Spleen (tissue), 11 donors: ENCODE results near the gene SLC9A3. TPM values are rescaled to one million over a fixed set of nuclear protein-coding genes. Genes with fewer than 3 reads are reported as not detected.

ENCODE experiments used
- DNase-seq: peaks from one replicate; pipeline ENCODE4 v3.0.0-alpha.2; 2020
- H3K27ac ChIP-seq, 8 donors: fragments of 200-600 bp; sonication (generic) in 7 of 8; 1 replicate in 4 of 8; 2 replicates in 4 of 8; pipeline versions ENCODE4 v1.5.0 to v1.8.0; 2016 to 2021; ENCODE audit warnings: inconsistent platforms in 4 of 8, mild to moderate bottlenecking in 4 of 8, moderate library complexity in 1 of 8
- H3K27me3 ChIP-seq, 7 donors: fragments of 200-600 bp; sonication (generic) in 6 of 7; replicated peaks in 1 of 7; 1 replicate in 4 of 7; 2 replicates in 3 of 7; pipeline versions ENCODE4 v1.5.0 to v1.8.0; 2016 to 2021; ENCODE audit warnings: inconsistent platforms in 3 of 7, mild to moderate bottlenecking in 1 of 7
- H3K36me3 ChIP-seq, 6 donors: fragments of 200-600 bp; sonication (generic) in 5 of 6; 1 replicate in 4 of 6; 2 replicates in 2 of 6; pipeline versions ENCODE4 v1.5.0 to v1.8.0; 2016 to 2021; ENCODE audit warnings: inconsistent platforms in 2 of 6
- H3K4me1 ChIP-seq, 6 donors: fragments of 200-600 bp; sonication (generic) in 5 of 6; 1 replicate in 3 of 6; 2 replicates in 3 of 6; pipeline versions ENCODE4 v1.5.0 to v1.8.0; 2016 to 2021; ENCODE audit warnings: inconsistent platforms in 3 of 6
- H3K4me3 ChIP-seq, 8 donors: fragments of 200-600 bp; sonication (generic) in 7 of 8; 1 replicate in 4 of 8; 2 replicates in 4 of 8; pipeline versions ENCODE4 v1.5.0 to v1.8.0; 2016 to 2021; ENCODE audit warnings: inconsistent platforms in 4 of 8, mild to moderate bottlenecking in 4 of 8, moderate library complexity in 2 of 8
- H3K9me3 ChIP-seq, 8 donors: fragments of 200-600 bp; sonication (generic) in 7 of 8; 1 replicate in 4 of 8; 2 replicates in 4 of 8; pipeline versions ENCODE4 v1.5.0 to v1.8.0; 2016 to 2021; ENCODE audit warnings: inconsistent platforms in 4 of 8
- POLR2A ChIP-seq, 3 donors: fragments of 450-650 bp; IDR thresholded peaks; one replicate each; pipeline ENCODE4 v1.5.1; 2017; ENCODE audit warnings: antibody characterized with exemption in 3 of 3, mild to moderate bottlenecking in 1 of 3
- POLR2AphosphoS5 ChIP-seq, 3 donors: sonication (generic); formaldehyde crosslinking; IDR thresholded peaks; one replicate each; pipeline ENCODE4 v1.5.1; 2017; ENCODE audit warnings: antibody characterized with exemption in 3 of 3
- WGBS, 5 donors: extraction: QIAGEN DNeasy Blood & Tissue Kit in 3 of 5; methylation state at CpG; one replicate each; pipeline versions ENCODE4 v1.1.5 to v1.1.7; 2013 to 2018; 5-methylcytosine and 5-hydroxymethylcytosine counted together
- intact Hi-C: fragments of 100-400 bp; cut with DNase I; formaldehyde crosslinking; loops from one replicate; pipeline ENCODE4 v1.15.0; 2023; ENCODE audit warnings: low total_unique reads
- polyA plus RNA-seq, 3 donors: library from polyadenylated mRNA; stranded (reverse); fragments of 200-250 nt; gene quantifications; one replicate each; pipeline ENCODE4 v1.2.1, GENCODE V29; 2013
- total RNA-seq, 7 donors: library from RNA; depleted of rRNA in 3 of 7; stranded (reverse); fragments of >200 nt in 3 of 7; fragmentation: NEBNext Ultra II Directional in 4 of 7; extraction: Animal tissue kit (Norgen Biotek cat#: 25700) in 4 of 7; gene quantifications; one replicate each; pipeline versions ENCODE4 v1.1.0 to v1.2.1, GENCODE V29; 2016 to 2021
- TF ChIP-seq, protein P1 (sequence below), 11 experiments: fragments of 200-600 bp in 7 of 11; fragments of 450-650 bp in 4 of 11; sonication (generic) in 4 of 11; IDR thresholded peaks in 8 of 11; conservative IDR thresholded peaks in 3 of 11; 1 replicate in 7 of 11; 2 replicates in 4 of 11; pipeline versions ENCODE4 v1.4.0 to v1.8.0; 2016 to 2021; ENCODE audit warnings: antibody characterized with exemption in 11 of 11, inconsistent platforms in 4 of 11, mild to moderate bottlenecking in 1 of 11
- donor health status: healthy with polysubstance abuse.
- donor health status: DM: no; HTN: no; CAD: no; lungs with moderate emphysema.
- donor health status: DM: no; HTN: no; CAD: no.
- donor health status: Bipolar disorder and iron deficiency.
- donor health status: healthy.
- donor health status: DM: no; HTN: no; CAD: no.
- donor health status: DM: yes; HTN: yes; CAD: no.

Gene SLC9A3
- total and polyA plus RNA-seq, 10 donors: 1.0 to 3.2 (median 1.5) TPM

DNA sequence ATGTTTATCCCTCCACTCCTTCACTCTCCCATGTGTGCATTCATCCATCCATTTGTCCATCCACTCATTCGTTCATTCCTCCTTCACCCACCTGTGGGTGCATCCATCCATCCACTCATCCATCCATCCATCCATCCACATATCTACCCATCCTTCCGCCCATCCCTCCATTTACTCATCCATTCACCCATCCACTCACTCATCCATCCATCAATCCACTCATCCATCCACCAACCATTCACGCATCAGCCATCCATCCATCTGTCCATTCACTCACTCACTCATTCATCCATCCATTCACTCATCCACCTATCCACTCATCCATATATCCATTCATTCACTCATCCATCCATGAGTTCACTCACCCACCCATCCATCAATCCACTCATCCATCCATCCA is 7.3 kb downstream of the SLC9A3 start:
- Histone ChIP-seq H3K4me3 (no peak overlapping the region), H3K4me1 (peaks cover 0 to 5% (median 0%) of the 10 kb centered on the region in 6 donors), H3K27ac (no peak overlapping the region), H3K36me3 (no peaks in the 10 kb centered on the region), H3K27me3 (peaks cover 0 to 93% (median 56%) of the 10 kb centered on the region in 7 donors), H3K9me3 (no peaks in the 10 kb centered on the region)
- TF ChIP-seq, protein P1, sequence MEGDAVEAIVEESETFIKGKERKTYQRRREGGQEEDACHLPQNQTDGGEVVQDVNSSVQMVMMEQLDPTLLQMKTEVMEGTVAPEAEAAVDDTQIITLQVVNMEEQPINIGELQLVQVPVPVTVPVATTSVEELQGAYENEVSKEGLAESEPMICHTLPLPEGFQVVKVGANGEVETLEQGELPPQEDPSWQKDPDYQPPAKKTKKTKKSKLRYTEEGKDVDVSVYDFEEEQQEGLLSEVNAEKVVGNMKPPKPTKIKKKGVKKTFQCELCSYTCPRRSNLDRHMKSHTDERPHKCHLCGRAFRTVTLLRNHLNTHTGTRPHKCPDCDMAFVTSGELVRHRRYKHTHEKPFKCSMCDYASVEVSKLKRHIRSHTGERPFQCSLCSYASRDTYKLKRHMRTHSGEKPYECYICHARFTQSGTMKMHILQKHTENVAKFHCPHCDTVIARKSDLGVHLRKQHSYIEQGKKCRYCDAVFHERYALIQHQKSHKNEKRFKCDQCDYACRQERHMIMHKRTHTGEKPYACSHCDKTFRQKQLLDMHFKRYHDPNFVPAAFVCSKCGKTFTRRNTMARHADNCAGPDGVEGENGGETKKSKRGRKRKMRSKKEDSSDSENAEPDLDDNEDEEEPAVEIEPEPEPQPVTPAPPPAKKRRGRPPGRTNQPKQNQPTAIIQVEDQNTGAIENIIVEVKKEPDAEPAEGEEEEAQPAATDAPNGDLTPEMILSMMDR (IDR thresholded peaks at IDR 0.05 in 8 of 11, conservative IDR thresholded peaks at IDR 0.05 in 3 of 11): no peak
- WGBS, 5 donors: 86 to 94% (median 90%) methylated on average over 3 of the region's 3 CpGs
- DNase-seq: no peak
- intact Hi-C loops: no loop called here

DNA sequence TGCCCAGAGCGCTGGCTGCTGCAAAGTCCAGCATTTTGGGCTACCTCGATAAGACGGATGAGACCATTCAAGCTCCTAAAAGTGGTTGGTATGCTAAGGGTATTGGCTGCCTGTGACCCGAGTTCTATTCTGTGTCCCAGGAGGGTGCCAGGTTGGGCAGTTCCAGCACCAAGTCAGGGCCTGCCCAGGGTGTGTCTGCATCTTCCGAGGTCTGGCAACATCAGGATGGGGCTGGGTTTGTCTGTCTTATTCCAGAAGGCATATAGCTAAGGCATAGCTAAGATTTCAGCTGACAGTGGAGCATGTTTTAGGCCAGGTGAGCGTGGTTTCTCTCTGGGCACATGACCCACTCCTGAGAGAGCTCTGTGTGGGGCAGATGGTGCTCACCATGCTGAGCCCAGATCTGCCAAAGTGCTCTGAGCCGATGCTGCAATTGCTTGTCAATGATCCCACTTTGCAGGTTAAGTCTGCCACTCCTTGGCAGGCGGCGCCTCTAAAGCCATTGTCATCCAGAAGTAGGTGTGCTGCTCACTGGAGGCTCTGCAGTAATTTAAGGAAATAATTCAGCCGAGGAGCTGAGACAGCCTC is 7.8 kb downstream of the SLC9A3 start:
- Histone ChIP-seq H3K27me3 (peaks cover 0 to 93% (median 51%) of the 10 kb centered on the region in 7 donors), H3K4me3 (no peak overlapping the region), H3K4me1 (peaks cover 0 to 5% (median 0%) of the 10 kb centered on the region in 6 donors), H3K27ac (no peak overlapping the region), H3K9me3 (no peaks in the 10 kb centered on the region), H3K36me3 (no peaks in the 10 kb centered on the region)
- DNase-seq: no peak
- TF ChIP-seq POLR2A (IDR thresholded peaks at IDR 0.05) (no peak), POLR2AphosphoS5 (IDR thresholded peaks at IDR 0.05) (no peak)
- TF ChIP-seq, protein P1 (IDR thresholded peaks at IDR 0.05 in 8 of 11, conservative IDR thresholded peaks at IDR 0.05 in 3 of 11): no peak
- intact Hi-C loops: no loop called here
- WGBS, 5 donors: 76 to 89% (median 88%) methylated on average over 10 of the region's 10 CpGs

DNA sequence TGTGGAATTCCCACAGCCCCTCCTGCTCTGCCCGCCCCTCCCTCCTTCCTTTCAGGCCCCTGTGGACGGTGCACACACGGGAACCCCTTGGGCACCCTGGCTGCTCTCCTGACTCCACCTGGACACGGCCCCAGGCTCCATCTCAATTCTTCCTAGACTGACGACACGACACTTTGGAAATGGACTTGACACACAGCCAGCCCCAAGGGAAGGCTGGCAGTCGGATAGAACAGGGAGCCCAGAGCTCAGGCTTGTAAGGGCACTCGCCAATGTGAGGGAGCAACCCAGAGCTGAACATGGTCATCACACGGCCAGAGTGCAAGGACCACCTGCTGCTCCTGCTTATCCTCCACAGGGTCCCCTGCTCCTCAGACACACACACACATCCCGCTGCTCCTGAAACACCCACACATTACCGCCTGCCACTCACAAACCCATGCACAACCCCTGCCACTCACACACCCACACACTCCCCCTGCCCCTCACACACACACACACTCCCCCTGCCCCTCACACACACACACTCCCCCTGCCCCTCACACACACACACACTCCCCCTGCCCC is 8.9 kb downstream of the SLC9A3 start:
- Histone ChIP-seq H3K27me3 (peaks cover 0 to 93% (median 40%) of the 10 kb centered on the region in 7 donors), H3K36me3 (no peaks in the 10 kb centered on the region), H3K9me3 (no peaks in the 10 kb centered on the region), H3K27ac (no peak overlapping the region), H3K4me3 (no peak overlapping the region), H3K4me1 (peaks cover 0 to 5% (median 0%) of the 10 kb centered on the region in 6 donors)
- 44 to 62% (median 52%) methylated on average over 10 to 11 of the region's 11 CpGs for WGBS, 5 donors
- no peak for TF ChIP-seq POLR2A (IDR thresholded peaks at IDR 0.05)
- TF ChIP-seq, protein P1 (IDR thresholded peaks at IDR 0.05 in 8 of 11, conservative IDR thresholded peaks at IDR 0.05 in 3 of 11): no peak
- intact Hi-C loops: no loop called here
- no peak for DNase-seq

DNA sequence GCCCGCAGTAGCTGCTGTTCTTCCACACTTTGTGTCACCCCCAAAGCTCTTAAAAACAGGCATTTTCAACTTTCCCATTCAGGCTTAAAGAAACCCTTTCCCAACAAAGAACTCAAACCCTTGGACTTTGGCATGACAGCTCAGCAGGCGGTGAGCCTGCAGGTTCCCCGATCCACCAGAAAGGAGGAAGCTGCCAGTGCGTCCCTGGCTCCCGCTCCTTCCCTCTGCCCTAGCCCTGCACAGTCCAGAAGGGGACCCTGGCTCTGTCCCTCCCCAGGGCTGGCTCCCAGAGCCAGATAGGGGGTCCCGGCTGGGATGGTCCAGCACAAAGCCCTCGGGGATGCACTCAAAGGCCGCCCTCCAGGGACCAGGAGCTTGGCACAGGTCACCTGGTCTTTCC is 9.6 kb downstream of the SLC9A3 start:
- no peak overlapping the region for H3K27ac ChIP-seq
- no peaks in the 10 kb centered on the region for H3K36me3 ChIP-seq
- DNase-seq: no peak
- H3K27me3 ChIP-seq: peaks cover 0 to 93% (median 35%) of the 10 kb centered on the region in 7 donors
- H3K4me1 ChIP-seq: peaks cover 0 to 5% (median 0%) of the 10 kb centered on the region in 6 donors
- no peak for TF ChIP-seq POLR2A (IDR thresholded peaks at IDR 0.05)
- TF ChIP-seq, protein P1 (IDR thresholded peaks at IDR 0.05 in 8 of 11, conservative IDR thresholded peaks at IDR 0.05 in 3 of 11): no peak
- no peak for TF ChIP-seq POLR2AphosphoS5 (IDR thresholded peaks at IDR 0.05)
- H3K4me3 ChIP-seq: no peak overlapping the region
- WGBS, 5 donors: 65 to 78% (median 73%) methylated on average over 5 to 8 of the region's 8 CpGs
- H3K9me3 ChIP-seq: no peaks in the 10 kb centered on the region
- intact Hi-C loops: no loop called here
